Prostate gland (tissue), 2 donors: Measurements from ENCODE around the gene ACVR1C.

Experiments used
- CTCF ChIP-seq, 4 experiments: fragments of 200-600 bp in 2 of 4; fragments of 450-650 bp in 2 of 4; sonication (generic) in 2 of 4; IDR thresholded peaks; 1 replicate in 3 of 4; 2 replicates in 1 of 4; pipeline ENCODE4 v1.5.1; 2016 to 2019; ENCODE audit warnings: antibody characterized with exemption in 4 of 4, mild to moderate bottlenecking in 2 of 4, moderate library complexity in 2 of 4
- POLR2A ChIP-seq: fragments of 450-650 bp; IDR thresholded peaks from one replicate; pipeline ENCODE4 v1.6.1; 2016; ENCODE audit warnings: antibody characterized with exemption, mild to moderate bottlenecking
- POLR2AphosphoS5 ChIP-seq: sonication (generic); formaldehyde crosslinking; IDR thresholded peaks from one replicate; pipeline ENCODE4 v1.6.1; 2017; ENCODE audit warnings: antibody characterized with exemption

- TF ChIP-seq CTCF (IDR thresholded peaks at IDR 0.05) (no peak), POLR2A (no peak), POLR2AphosphoS5 (no peak)
Observed at GRCh38 chr2:157644776-157645175, 16.1 kb upstream of the ACVR1C start.
